ENCODE measurements around the gene PFKFB2. TPM values are rescaled to one million over a fixed set of nuclear protein-coding genes. Genes with fewer than 3 reads are reported as not detected.

PFKFB2 gene
- total and polyA plus RNA-seq, 2 donors (not counting 1 experiment from before 2014, with no cell fraction given): 6.5 to 18.2 TPM

GRCh38 chr1:207034998-207035397 lies 18.1 kb upstream of the PFKFB2 start:
- H3K27me3 ChIP-seq (replicated peaks in 1 of 4; ENCODE audit: control extremely low read depth in 1 of 4, control insufficient read depth in 3 of 4, insufficient read depth in 4 of 4, low read length in 3 of 4): peaks cover 0 to 24% (median 9%) of the 10 kb centered on the region in 4 experiments
- H3K27ac ChIP-seq (ENCODE audit: low read length in 2 of 2): no peak overlapping the region
- intact Hi-C loops (cut with micrococcal nuclease): no loop called here
- H4K20me1 ChIP-seq (ENCODE audit: control insufficient read depth, insufficient read depth, low read length, poor library complexity, severe bottlenecking): no peaks in the 10 kb centered on the region
- H3K4me3 Mint-ChIP-seq: no peak overlapping the region
- no peak for ATAC-seq (ENCODE audit: low read depth)
- no peaks in the 10 kb centered on the region for H3K4me1 ChIP-seq (ENCODE audit: control insufficient read depth in 2 of 2, insufficient read depth in 2 of 2, low read length in 2 of 2)
- H3K9me3 ChIP-seq (ENCODE audit: control extremely low read depth in 1 of 3, control insufficient read depth in 2 of 3, insufficient read depth in 1 of 3, low read length in 2 of 3): no peaks in the 10 kb centered on the region
- H2AFZ ChIP-seq (ENCODE audit: insufficient read depth, low read depth, low read length, poor library complexity, severe bottlenecking): no peak overlapping the region
- no peak overlapping the region for H3K4me3 ChIP-seq (ENCODE audit: control extremely low read depth in 1 of 5, extremely low read depth in 1 of 5, insufficient read depth in 1 of 5, low read depth in 2 of 5, low read length in 4 of 5)
- no peaks in the 10 kb centered on the region for H3K4me1 Mint-ChIP-seq
- H3K27ac Mint-ChIP-seq: no peak overlapping the region
- no peaks in the 10 kb centered on the region for H3K79me2 ChIP-seq (ENCODE audit: control insufficient read depth, insufficient read depth, low read length)
- H3K4me2 ChIP-seq (replicated peaks; ENCODE audit: low read depth, low read length, poor library complexity, severe bottlenecking): no peak overlapping the region
- H3K9ac ChIP-seq (ENCODE audit: low read length): no peak overlapping the region
- TF ChIP-seq CTCF (IDR thresholded peaks at IDR 0.05) (no peak), EZH2 (IDR thresholded peaks at IDR 0.05; ENCODE audit: borderline replicate concordance, insufficient read depth, low read depth, low read length, poor library complexity, severe bottlenecking) (no peak)
- DNase-seq: no peak
- no peaks in the 10 kb centered on the region for H3K36me3 ChIP-seq (replicated peaks in 1 of 2; ENCODE audit: control extremely low read depth in 1 of 2, control insufficient read depth in 1 of 2, extremely low read depth in 1 of 2, insufficient read depth in 2 of 2, low read length in 1 of 2)
- H3K27me3 Mint-ChIP-seq: peaks cover 45% of the 10 kb centered on the region
- ChIA-PET POLR2A (no interaction called here), CTCF (interaction anchor here (1.0 kb wide), 1 partner anchor 13 kb away, joined by 6 read pairs; no protein-coding TSS in a partner anchor)
- no peaks in the 10 kb centered on the region for H3K9me3 Mint-ChIP-seq (ENCODE audit: insufficient read depth)

- Mint-ChIP-seq H3K9me3 (ENCODE audit: insufficient read depth) (no peaks in the 10 kb centered on the region), H3K27ac (no peak overlapping the region), H3K4me1 (no peaks in the 10 kb centered on the region), H3K27me3 (peaks cover 38% of the 10 kb centered on the region), H3K4me3 (no peak overlapping the region)
- no peaks in the 10 kb centered on the region for H3K9me3 ChIP-seq (ENCODE audit: control extremely low read depth in 1 of 3, control insufficient read depth in 2 of 3, insufficient read depth in 1 of 3, low read length in 2 of 3)
- 80% methylated on average over 2 of the region's 4 CpGs for WGBS (ENCODE audit: insufficient coverage)
- no peak overlapping the region for H3K27ac ChIP-seq (ENCODE audit: low read length in 2 of 2)
- H2AFZ ChIP-seq (ENCODE audit: insufficient read depth, low read depth, low read length, poor library complexity, severe bottlenecking): no peak overlapping the region
- no peak for TF ChIP-seq EZH2 (IDR thresholded peaks at IDR 0.05; ENCODE audit: borderline replicate concordance, insufficient read depth, low read depth, low read length, poor library complexity, severe bottlenecking)
- TF ChIP-seq CTCF (IDR thresholded peaks at IDR 0.05): no peak
- ChIA-PET CTCF (interaction anchor here (1.0 kb wide), 1 partner anchor 12 kb away, joined by 6 read pairs; no protein-coding TSS in a partner anchor), POLR2A (no interaction called here)
- H3K4me3 ChIP-seq (ENCODE audit: control extremely low read depth in 1 of 5, extremely low read depth in 1 of 5, insufficient read depth in 1 of 5, low read depth in 2 of 5, low read length in 4 of 5): no peak overlapping the region
- H3K79me2 ChIP-seq (ENCODE audit: control insufficient read depth, insufficient read depth, low read length): no peaks in the 10 kb centered on the region
- ATAC-seq (ENCODE audit: low read depth) (no peak), DNase-seq (no peak)
- peaks cover 0 to 23% (median 4%) of the 10 kb centered on the region in 4 experiments for H3K27me3 ChIP-seq (replicated peaks in 1 of 4; ENCODE audit: control extremely low read depth in 1 of 4, control insufficient read depth in 3 of 4, insufficient read depth in 4 of 4, low read length in 3 of 4)
- H3K4me1 ChIP-seq (ENCODE audit: control insufficient read depth in 2 of 2, insufficient read depth in 2 of 2, low read length in 2 of 2): no peaks in the 10 kb centered on the region
- no peaks in the 10 kb centered on the region for H3K36me3 ChIP-seq (replicated peaks in 1 of 2; ENCODE audit: control extremely low read depth in 1 of 2, control insufficient read depth in 1 of 2, extremely low read depth in 1 of 2, insufficient read depth in 2 of 2, low read length in 1 of 2)
- no peak overlapping the region for H3K4me2 ChIP-seq (replicated peaks; ENCODE audit: low read depth, low read length, poor library complexity, severe bottlenecking)
- intact Hi-C loops (cut with micrococcal nuclease): no loop called here
- no peaks in the 10 kb centered on the region for H4K20me1 ChIP-seq (ENCODE audit: control insufficient read depth, insufficient read depth, low read length, poor library complexity, severe bottlenecking)
- H3K9ac ChIP-seq (ENCODE audit: low read length): no peak overlapping the region
Observed at GRCh38 chr1:207035877-207036551, 17.1 kb upstream of the PFKFB2 start.

Measured in B cell (primary cell).